AG09309 (cell line): ENCODE results near the gene TCEAL7.

Experiments
- DNase-seq: peaks from one replicate; pipeline ENCODE4 v3.0.0-alpha.2; 2010; ENCODE audit warnings: low read depth
- H3K4me3 ChIP-seq: 2 replicates; pipeline ENCODE4 v1.5.1; 2011; ENCODE audit warnings: mild to moderate bottlenecking, low read depth, low read length, moderate library complexity; ENCODE audit not compliant: control insufficient read depth
- CTCF ChIP-seq: IDR thresholded peaks from 2 replicates; pipeline ENCODE4 v1.5.1; 2011; ENCODE audit warnings: mild to moderate bottlenecking, low read depth, low read length, inconsistent platforms; ENCODE audit not compliant: insufficient read depth, control insufficient read depth; ENCODE audit errors: missing control alignments

TCEAL7 gene

DNA sequence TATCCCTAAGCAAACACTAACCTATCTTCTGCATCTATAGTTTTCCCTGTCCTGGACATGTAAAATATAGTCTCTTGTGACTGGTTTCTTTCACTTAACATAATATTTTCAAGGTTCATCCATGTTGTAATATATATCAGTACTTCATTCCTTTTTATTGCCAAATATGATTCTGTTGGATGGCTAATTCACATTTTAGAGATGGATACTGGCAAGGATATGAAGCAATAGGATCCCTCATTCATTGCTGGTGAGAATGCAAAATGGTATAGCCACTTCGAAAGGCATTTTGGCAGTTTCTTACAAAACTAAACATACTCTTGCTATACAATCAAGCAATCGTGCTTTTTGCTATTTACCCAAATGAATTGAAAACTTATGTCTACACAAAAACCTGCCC, 33.0 kb downstream of the TCEAL7 start:
- no peak overlapping the region for H3K4me3 ChIP-seq
- TF ChIP-seq CTCF: no peak
- no peak for DNase-seq

DNA sequence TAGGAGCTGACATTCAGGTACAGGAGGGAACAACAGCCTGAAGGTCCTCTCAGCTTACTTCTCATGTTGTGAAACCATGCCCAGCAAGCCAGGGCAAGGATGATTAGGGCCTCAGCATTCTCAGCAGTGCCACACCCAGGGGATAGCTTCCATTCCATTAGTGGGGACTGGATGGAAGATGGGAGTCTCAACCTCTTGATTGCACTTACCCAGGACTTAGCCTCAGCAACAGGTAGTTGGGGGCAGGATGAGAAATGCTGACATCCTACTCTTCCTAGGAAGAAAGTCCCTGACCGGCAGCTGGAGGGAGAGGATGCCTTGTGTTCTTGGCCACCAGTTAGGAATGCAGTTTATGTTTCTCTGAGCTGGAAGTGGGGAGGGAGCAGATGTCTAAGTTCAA, 37.5 kb downstream of the TCEAL7 start:
- DNase-seq: no peak
- H3K4me3 ChIP-seq: no peak overlapping the region
- TF ChIP-seq CTCF: no peak

- H3K4me3 ChIP-seq: no peak overlapping the region
- no peak for TF ChIP-seq CTCF
- DNase-seq: no peak
Measured at GRCh38 chrX:103369479-103369878, 39.4 kb downstream of the TCEAL7 start.

GRCh38 chrX:103372886-103373285, 42.8 kb downstream of the TCEAL7 start:
- TF ChIP-seq CTCF: no peak
- DNase-seq: no peak
- H3K4me3 ChIP-seq: no peak overlapping the region

GRCh38 chrX:103373581-103373980, 43.5 kb downstream of the TCEAL7 start:
- no peak for TF ChIP-seq CTCF

GRCh38 chrX:103376118-103376978, 46.3 kb downstream of the TCEAL7 start, which contains the start of gene BEX3:
TSS of gene BEX3 (plus strand) at chrX:103376538. CDS start at chrX:103377522, 984 bp downstream.
- no peak for DNase-seq
- peak within 1 kb of the TSS; percentile 91 for H3K4me3 ChIP-seq
- no peak for TF ChIP-seq CTCF

More at GRCh38 chrX:103373581-103373980, 43.5 kb downstream of the TCEAL7 start:
- H3K4me3 ChIP-seq: no peak overlapping the region
- DNase-seq: no peak

- peak overlapping the region; percentile 91 for H3K4me3 ChIP-seq
- no peak for TF ChIP-seq CTCF
- DNase-seq: no peak
Measured at GRCh38 chrX:103376979-103377324, 46.9 kb downstream of the TCEAL7 start.
